ENCODE results near the gene P4HA2. TPM values are rescaled to one million over a fixed set of nuclear protein-coding genes. Genes with fewer than 3 reads are reported as not detected.

P4HA2 gene
- total RNA-seq, 4 donors from 2014 or later: 21.5 to 81.4 (median 51.2) TPM

DNA sequence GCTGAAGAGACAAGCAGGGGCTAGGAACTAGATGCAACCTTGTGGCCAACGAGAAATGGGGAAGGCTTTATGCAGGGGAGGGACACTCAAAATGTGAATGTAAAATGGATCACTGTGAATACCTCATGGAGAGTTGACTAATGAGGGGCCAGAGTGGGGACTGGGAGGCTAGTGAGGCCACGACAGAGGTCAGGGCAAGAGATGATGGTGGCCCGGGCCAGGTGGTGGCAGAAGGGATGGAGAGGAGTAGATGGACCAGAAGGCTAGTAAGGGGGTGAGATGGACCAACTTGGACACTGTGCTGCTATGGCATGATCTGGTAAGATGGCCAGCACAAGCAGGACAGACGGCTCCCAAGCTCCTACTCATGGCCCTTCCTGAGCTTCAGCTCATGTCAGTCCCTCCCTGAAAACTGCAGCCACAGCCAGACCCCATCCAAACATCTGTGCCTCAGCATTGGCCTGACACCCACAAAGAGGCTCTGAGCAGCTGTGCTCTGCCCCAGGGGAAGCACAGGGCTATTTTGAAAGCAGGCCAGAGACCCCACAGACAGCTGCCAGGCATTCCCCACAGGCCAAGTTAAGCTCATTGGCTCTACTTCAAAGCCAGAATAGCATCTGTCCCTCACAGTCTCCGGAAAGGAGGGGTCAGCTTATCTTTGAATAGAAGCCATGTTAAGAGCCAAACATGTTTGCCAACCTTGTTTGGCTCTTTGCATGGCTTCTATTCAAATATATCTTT lies 22.1 kb downstream of the P4HA2 start:
- Histone ChIP-seq H3K27me3 (no peaks in the 10 kb centered on the region), H3K4me1 (no peaks in the 10 kb centered on the region), H3K36me3 (peaks cover 0 to 57% (median 0%) of the 10 kb centered on the region in 3 donors), H3K9me3 (no peaks in the 10 kb centered on the region), H3K4me3 (no peak overlapping the region), H3K27ac (no peak overlapping the region)
- no peak for TF ChIP-seq POLR2A (IDR thresholded peaks at IDR 0.05)
- TF ChIP-seq, protein P1, sequence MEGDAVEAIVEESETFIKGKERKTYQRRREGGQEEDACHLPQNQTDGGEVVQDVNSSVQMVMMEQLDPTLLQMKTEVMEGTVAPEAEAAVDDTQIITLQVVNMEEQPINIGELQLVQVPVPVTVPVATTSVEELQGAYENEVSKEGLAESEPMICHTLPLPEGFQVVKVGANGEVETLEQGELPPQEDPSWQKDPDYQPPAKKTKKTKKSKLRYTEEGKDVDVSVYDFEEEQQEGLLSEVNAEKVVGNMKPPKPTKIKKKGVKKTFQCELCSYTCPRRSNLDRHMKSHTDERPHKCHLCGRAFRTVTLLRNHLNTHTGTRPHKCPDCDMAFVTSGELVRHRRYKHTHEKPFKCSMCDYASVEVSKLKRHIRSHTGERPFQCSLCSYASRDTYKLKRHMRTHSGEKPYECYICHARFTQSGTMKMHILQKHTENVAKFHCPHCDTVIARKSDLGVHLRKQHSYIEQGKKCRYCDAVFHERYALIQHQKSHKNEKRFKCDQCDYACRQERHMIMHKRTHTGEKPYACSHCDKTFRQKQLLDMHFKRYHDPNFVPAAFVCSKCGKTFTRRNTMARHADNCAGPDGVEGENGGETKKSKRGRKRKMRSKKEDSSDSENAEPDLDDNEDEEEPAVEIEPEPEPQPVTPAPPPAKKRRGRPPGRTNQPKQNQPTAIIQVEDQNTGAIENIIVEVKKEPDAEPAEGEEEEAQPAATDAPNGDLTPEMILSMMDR (IDR thresholded peaks at IDR 0.05): no peak
- DNase-seq: no peak

DNA sequence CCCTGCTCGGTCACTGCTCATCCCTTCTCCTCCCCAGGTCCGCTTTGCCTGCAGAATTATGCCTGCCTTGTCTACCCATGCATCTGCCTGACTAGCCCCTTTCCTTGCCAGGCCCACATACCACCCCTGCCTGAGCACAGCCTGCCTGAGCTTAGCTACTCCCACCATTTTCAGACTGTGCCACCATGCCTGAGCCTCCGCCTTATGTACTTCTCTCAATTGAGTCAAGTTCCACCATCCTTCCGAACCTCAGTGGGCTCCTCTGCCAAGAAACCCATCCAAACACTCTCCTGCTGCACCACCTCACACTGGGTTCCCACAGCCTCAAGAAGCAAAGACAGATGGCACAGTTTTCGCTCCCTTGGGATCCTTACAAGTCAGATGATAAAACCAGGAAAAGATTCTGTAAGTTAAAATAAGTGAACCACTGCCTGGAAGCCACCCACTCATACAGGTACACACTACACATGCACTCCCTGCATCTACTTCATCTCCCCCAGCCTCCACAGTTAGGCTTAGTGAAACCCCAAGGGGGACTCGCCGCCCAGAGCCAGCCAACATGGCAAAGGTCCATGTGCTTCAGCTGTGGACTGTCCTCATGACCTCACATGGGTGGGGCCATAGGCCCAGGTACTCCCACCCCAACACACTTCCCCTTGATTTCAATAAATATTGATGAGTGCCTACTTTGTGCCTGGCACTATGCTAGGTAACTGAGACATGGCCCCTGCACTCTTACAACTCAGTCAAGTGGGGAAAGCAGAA lies 23.1 kb downstream of the P4HA2 start:
- DNase-seq: no peak
- no peak for TF ChIP-seq POLR2A (IDR thresholded peaks at IDR 0.05)
- TF ChIP-seq, protein P1 (IDR thresholded peaks at IDR 0.05): no peak
- H3K4me3 ChIP-seq: no peak overlapping the region
- H3K9me3 ChIP-seq: no peaks in the 10 kb centered on the region
- H3K27ac ChIP-seq: no peak overlapping the region
- H3K36me3 ChIP-seq: peaks cover 0 to 56% (median 0%) of the 10 kb centered on the region in 3 donors
- no peaks in the 10 kb centered on the region for H3K4me1 ChIP-seq
- no peaks in the 10 kb centered on the region for H3K27me3 ChIP-seq

DNA sequence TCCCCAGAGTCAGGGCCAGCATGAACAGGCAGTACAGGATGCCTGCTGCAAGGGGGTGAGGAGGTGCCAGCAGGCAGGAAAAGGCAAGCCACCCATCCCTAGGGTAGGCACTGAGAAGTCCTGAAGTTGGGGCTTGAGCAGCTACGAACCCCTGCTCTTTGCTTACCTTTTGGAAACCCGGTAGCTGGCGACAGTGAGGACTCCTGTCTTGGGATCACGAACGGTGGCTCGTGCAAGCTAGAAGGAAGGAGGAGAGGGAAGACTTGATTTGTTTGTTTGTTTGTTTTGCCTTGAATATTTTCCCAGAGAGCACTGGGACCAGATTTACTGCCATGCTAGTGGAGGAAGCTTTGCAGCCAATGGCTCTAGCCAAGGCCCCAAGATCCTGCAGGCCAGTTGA lies 23.7 kb downstream of the P4HA2 start:
- TF ChIP-seq POLR2A (IDR thresholded peaks at IDR 0.05): no peak
- TF ChIP-seq, protein P1 (IDR thresholded peaks at IDR 0.05): no peak
- H3K27me3 ChIP-seq: no peaks in the 10 kb centered on the region
- H3K9me3 ChIP-seq: no peaks in the 10 kb centered on the region
- DNase-seq: no peak
- peaks cover 0 to 56% (median 0%) of the 10 kb centered on the region in 3 donors for H3K36me3 ChIP-seq
- H3K27ac ChIP-seq: no peak overlapping the region
- no peaks in the 10 kb centered on the region for H3K4me1 ChIP-seq
- H3K4me3 ChIP-seq: no peak overlapping the region

DNA sequence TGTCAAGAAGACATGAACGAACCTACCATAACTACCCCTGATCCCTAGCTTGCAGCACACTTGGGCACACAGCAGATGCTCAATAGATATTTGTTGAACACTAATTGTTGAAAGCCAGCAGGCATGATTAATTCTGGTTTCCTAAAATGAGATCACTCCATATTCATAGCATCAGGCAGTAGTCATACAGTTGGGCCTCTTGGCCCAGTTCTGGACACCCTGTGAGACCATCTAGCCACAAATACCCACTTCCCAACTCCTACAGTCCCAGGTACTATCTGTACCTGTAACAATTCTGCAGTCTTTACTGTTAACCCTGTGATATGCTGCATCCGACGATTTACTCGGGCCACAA lies 24.2 kb downstream of the P4HA2 start:
- Histone ChIP-seq H3K9me3 (no peaks in the 10 kb centered on the region), H3K4me1 (no peaks in the 10 kb centered on the region), H3K36me3 (peaks cover 0 to 56% (median 0%) of the 10 kb centered on the region in 3 donors), H3K27ac (no peak overlapping the region), H3K4me3 (no peak overlapping the region), H3K27me3 (no peaks in the 10 kb centered on the region)
- TF ChIP-seq, protein P1 (IDR thresholded peaks at IDR 0.05): no peak
- TF ChIP-seq POLR2A (IDR thresholded peaks at IDR 0.05): no peak
- no peak for DNase-seq

DNA sequence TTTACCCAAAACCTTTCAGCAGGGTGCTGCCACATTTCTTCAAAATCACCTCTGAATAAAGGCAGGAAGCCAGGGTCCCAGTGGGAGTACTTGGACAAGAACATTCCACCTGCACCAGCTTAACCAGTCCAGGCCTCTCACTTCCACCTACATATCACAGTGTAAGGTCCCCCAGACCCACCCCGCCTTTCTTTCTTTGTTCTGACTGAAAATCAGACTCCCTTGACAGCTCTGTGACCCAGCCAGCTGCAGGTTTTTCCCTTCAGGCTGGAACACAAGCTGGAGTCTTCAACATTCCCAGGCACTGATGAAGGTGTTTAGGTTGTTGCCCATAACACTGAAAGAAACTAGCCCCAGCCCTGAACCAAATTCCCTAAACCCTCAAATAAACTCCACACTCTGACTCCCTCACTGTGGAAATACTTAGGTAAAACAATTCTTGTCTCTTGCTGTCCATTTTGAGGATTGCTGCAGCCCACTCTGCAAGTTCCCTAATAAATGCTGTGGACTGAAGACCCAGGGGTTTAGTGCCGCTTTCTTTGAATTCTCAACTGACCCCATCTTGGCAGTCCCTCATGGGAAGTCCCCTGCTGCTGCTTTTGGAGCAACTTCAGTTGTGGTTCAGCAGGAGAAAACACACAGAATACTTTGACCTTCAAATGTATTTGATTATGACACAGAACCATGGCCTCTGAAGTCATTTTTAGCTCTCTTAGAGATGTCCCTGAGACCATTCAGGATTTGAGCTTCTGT lies 24.8 kb downstream of the P4HA2 start:
- no peaks in the 10 kb centered on the region for H3K4me1 ChIP-seq
- DNase-seq: no peak
- peaks cover 0 to 60% (median 0%) of the 10 kb centered on the region in 3 donors for H3K36me3 ChIP-seq
- H3K27me3 ChIP-seq: no peaks in the 10 kb centered on the region
- no peak overlapping the region for H3K27ac ChIP-seq
- TF ChIP-seq POLR2A (IDR thresholded peaks at IDR 0.05): no peak
- TF ChIP-seq, protein P1 (IDR thresholded peaks at IDR 0.05): no peak
- no peaks in the 10 kb centered on the region for H3K9me3 ChIP-seq
- H3K4me3 ChIP-seq: no peak overlapping the region

Measured in Peyer's patch (tissue), 4 donors.